Natural killer cell (primary cell): Measurements from ENCODE around the gene VANGL1. TPM values are rescaled to one million over a fixed set of nuclear protein-coding genes. Genes with fewer than 3 reads are reported as not detected.
A peak's percentile ranks its signal among the peaks of the same experiment; 100 is the strongest.

Experiments
- ATAC-seq, 3 donors: fragments of 150-1000 bp in 2 of 3; fragments of 200-7000 bp in 1 of 3; cut with Tn5 transposase; 1 replicate in 1 of 3; 2 replicates in 2 of 3; pipeline ENCODE4 v1.10.0; 2021; ENCODE audit warnings: mild to moderate bottlenecking in 2 of 3, moderate library complexity in 2 of 3
- DNase-seq, 2 donors: peaks; one replicate each; pipeline versions ENCODE4 v3.0.0 to v3.0.0-alpha.2; 2013 to 2021; ENCODE audit warnings: mixed read lengths in 1 of 2
- H3K27ac ChIP-seq: one replicate; pipeline ENCODE4 v1.5.1; 2013; ENCODE audit warnings: mild to moderate bottlenecking, low read length
- H3K27me3 ChIP-seq: one replicate; pipeline ENCODE4 v1.6.1; 2013; ENCODE audit warnings: low read length; ENCODE audit not compliant: control insufficient read depth, insufficient read depth
- H3K36me3 ChIP-seq: one replicate; pipeline ENCODE4 v1.6.1; 2013; ENCODE audit warnings: low read length; ENCODE audit not compliant: control insufficient read depth, insufficient read depth
- H3K4me1 ChIP-seq: one replicate; pipeline ENCODE4 v1.6.1; 2013; ENCODE audit warnings: low read length; ENCODE audit not compliant: control insufficient read depth, insufficient read depth
- H3K4me3 ChIP-seq: one replicate; pipeline ENCODE4 v1.5.1; 2013; ENCODE audit warnings: low read length
- H3K9me3 ChIP-seq: one replicate; pipeline ENCODE4 v1.6.1; 2013; ENCODE audit warnings: low read length; ENCODE audit not compliant: control insufficient read depth, insufficient read depth
- H3K27ac Mint-ChIP-seq, 2 donors: one replicate each; pipeline ENCODE4 v1.8.0; 2022; ENCODE audit warnings: mild to moderate bottlenecking in 2 of 2, mixed read lengths in 2 of 2, moderate library complexity in 1 of 2
- H3K27me3 Mint-ChIP-seq, 2 donors: one replicate each; pipeline ENCODE4 v1.8.0; 2022; ENCODE audit warnings: low read depth in 2 of 2, mixed read lengths in 2 of 2
- H3K36me3 Mint-ChIP-seq: one replicate; pipeline ENCODE4 v1.8.0; 2022; ENCODE audit warnings: mixed read lengths
- H3K4me1 Mint-ChIP-seq, 2 donors: one replicate each; pipeline ENCODE4 v1.8.0; 2022; ENCODE audit warnings: mixed read lengths in 2 of 2
- H3K4me3 Mint-ChIP-seq: one replicate; pipeline ENCODE4 v1.8.0; 2022; ENCODE audit warnings: mild to moderate bottlenecking, moderate library complexity, mixed read lengths
- H3K9me3 Mint-ChIP-seq, 2 donors: one replicate each; pipeline ENCODE4 v1.8.0; 2022; ENCODE audit warnings: mixed read lengths in 2 of 2
- WGBS: methylation state at CpG from one replicate; pipeline ENCODE4 v1.1.7; 2013; ENCODE audit warnings: missing lambda C conversion rate; ENCODE audit not compliant: insufficient coverage; 5-methylcytosine and 5-hydroxymethylcytosine counted together
- intact Hi-C: fragments of 100-400 bp; cut with micrococcal nuclease; formaldehyde crosslinking; loops from one replicate; pipeline ENCODE4 v1.14.2; 2022
- total RNA-seq, 4 donors: library from RNA; stranded (reverse); fragments of 120-200 nt in 1 of 4; gene quantifications; one replicate each; pipeline versions ENCODE4 v1.2.3 to v1.2.4, GENCODE V29; 2013 to 2022
- TF ChIP-seq, protein P1 (sequence below): fragments of 200-600 bp; IDR thresholded peaks from one replicate; pipeline ENCODE4 v1.8.0; 2022; ENCODE audit warnings: antibody characterized with exemption

The VANGL1 gene
- total RNA-seq, 3 donors from 2014 or later (not counting 1 experiment from before 2014, with no cell fraction given) = 6.4 to 14.8 (median 10.3) TPM

- Mint-ChIP-seq H3K9me3 (no peaks in the 10 kb centered on the region), H3K27me3 (no peaks in the 10 kb centered on the region), H3K36me3 (no peaks in the 10 kb centered on the region), H3K27ac (peak overlapping the region in 1 of 2 donors; percentile 18), H3K4me1 (peaks cover 30 to 49% of the 10 kb centered on the region in 2 donors), H3K4me3 (no peak overlapping the region)
- peaks cover 7% of the 10 kb centered on the region for H3K4me1 ChIP-seq
- ATAC-seq (peak in 2 of 3 donors; percentile 54 to 62), DNase-seq (no peak)
- H3K9me3 ChIP-seq = no peaks in the 10 kb centered on the region
- intact Hi-C loops = no loop called here
- 91% methylated on average over 7 of the region's 7 CpGs for WGBS
- no peaks in the 10 kb centered on the region for H3K27me3 ChIP-seq
- TF ChIP-seq, protein P1, sequence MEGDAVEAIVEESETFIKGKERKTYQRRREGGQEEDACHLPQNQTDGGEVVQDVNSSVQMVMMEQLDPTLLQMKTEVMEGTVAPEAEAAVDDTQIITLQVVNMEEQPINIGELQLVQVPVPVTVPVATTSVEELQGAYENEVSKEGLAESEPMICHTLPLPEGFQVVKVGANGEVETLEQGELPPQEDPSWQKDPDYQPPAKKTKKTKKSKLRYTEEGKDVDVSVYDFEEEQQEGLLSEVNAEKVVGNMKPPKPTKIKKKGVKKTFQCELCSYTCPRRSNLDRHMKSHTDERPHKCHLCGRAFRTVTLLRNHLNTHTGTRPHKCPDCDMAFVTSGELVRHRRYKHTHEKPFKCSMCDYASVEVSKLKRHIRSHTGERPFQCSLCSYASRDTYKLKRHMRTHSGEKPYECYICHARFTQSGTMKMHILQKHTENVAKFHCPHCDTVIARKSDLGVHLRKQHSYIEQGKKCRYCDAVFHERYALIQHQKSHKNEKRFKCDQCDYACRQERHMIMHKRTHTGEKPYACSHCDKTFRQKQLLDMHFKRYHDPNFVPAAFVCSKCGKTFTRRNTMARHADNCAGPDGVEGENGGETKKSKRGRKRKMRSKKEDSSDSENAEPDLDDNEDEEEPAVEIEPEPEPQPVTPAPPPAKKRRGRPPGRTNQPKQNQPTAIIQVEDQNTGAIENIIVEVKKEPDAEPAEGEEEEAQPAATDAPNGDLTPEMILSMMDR = no peak
- H3K27ac ChIP-seq = no peak overlapping the region
- no peak overlapping the region for H3K4me3 ChIP-seq
- H3K36me3 ChIP-seq = no peaks in the 10 kb centered on the region
These were observed 34.9 kb downstream of the VANGL1 start for GRCh38 chr1:115676498-115677181.

DNA sequence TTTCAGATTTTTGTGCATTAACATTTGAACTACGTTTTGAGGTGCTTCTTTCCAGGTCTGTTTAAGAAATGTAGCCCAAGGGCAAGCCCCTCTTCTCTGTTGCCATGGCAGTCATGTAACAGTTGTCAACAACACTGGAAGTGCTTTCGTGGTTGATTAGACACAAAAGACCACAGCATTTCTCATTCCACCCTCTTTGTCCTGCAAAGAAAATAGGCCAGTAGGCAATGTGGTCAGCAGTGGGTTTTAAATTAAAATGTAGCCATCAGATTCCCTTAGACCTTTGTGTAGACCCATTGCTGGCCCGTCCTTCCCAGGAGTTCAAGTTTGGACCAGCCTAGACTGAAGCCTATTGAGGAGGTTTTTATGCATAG lies 35.4 kb downstream of the VANGL1 start:
- Mint-ChIP-seq H3K27me3 (no peaks in the 10 kb centered on the region), H3K4me3 (no peak overlapping the region), H3K27ac (peak overlapping the region in 1 of 2 donors; percentile 14), H3K36me3 (no peaks in the 10 kb centered on the region), H3K4me1 (peaks cover 26 to 44% of the 10 kb centered on the region in 2 donors), H3K9me3 (no peaks in the 10 kb centered on the region)
- WGBS = 51% methylated on average over 3 of the region's 3 CpGs
- no peaks in the 10 kb centered on the region for H3K36me3 ChIP-seq
- DNase-seq = no peak
- ATAC-seq = peak in 2 of 3 donors; percentile 76 to 81
- H3K4me1 ChIP-seq = peaks cover 4% of the 10 kb centered on the region
- TF ChIP-seq, protein P1 = no peak
- intact Hi-C loops = no loop called here
- H3K4me3 ChIP-seq = no peak overlapping the region
- no peaks in the 10 kb centered on the region for H3K9me3 ChIP-seq
- H3K27me3 ChIP-seq = no peaks in the 10 kb centered on the region
- H3K27ac ChIP-seq = no peak overlapping the region

GRCh38 chr1:115677565-115677964 lies 35.8 kb downstream of the VANGL1 start:
- no peak overlapping the region for H3K4me3 Mint-ChIP-seq
- no peak for DNase-seq
- H3K27ac ChIP-seq = no peak overlapping the region
- WGBS = 100% methylated on average over 1 of the region's 1 CpG
- H3K4me1 ChIP-seq = peaks cover 4% of the 10 kb centered on the region
- H3K36me3 ChIP-seq = no peaks in the 10 kb centered on the region
- H3K4me1 Mint-ChIP-seq = peaks cover 24 to 44% of the 10 kb centered on the region in 2 donors
- no peaks in the 10 kb centered on the region for H3K27me3 ChIP-seq
- no peaks in the 10 kb centered on the region for H3K9me3 Mint-ChIP-seq
- TF ChIP-seq, protein P1 = no peak
- H3K27me3 Mint-ChIP-seq = no peaks in the 10 kb centered on the region
- H3K4me3 ChIP-seq = no peak overlapping the region
- no peaks in the 10 kb centered on the region for H3K36me3 Mint-ChIP-seq
- peak in 2 of 3 donors; percentile 57 to 59 for ATAC-seq
- H3K9me3 ChIP-seq = no peaks in the 10 kb centered on the region
- H3K27ac Mint-ChIP-seq = peak overlapping the region in 1 of 2 donors; percentile 14
- intact Hi-C loops = no loop called here

DNA sequence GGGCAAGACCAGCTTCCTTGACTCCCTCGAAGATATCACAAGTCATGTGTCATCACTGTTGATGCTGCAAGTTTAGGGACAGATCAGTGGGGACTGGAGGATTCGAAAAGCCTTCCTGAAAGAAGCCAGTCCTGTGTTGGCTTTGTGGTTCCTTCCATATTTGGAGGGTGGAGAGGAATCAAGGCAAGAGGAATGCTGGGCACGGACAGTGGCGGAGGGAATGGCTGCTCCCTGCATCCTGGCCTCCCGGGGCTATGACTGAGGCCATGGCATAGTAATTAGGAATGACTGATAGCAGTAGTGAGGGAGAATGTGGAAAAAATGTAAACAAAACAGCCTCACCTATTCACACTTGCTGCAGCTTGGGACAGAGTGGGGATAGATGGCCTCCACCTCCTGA lies 36.4 kb downstream of the VANGL1 start:
- H3K27ac Mint-ChIP-seq = peak overlapping the region in 1 of 2 donors; percentile 14
- H3K9me3 Mint-ChIP-seq = no peaks in the 10 kb centered on the region
- TF ChIP-seq, protein P1 = no peak
- Histone ChIP-seq H3K36me3 (no peaks in the 10 kb centered on the region), H3K4me3 (no peak overlapping the region), H3K4me1 (peaks cover 4% of the 10 kb centered on the region), H3K27me3 (no peaks in the 10 kb centered on the region), H3K27ac (no peak overlapping the region), H3K9me3 (no peaks in the 10 kb centered on the region)
- no peak for DNase-seq
- H3K36me3 Mint-ChIP-seq = no peaks in the 10 kb centered on the region
- no peak overlapping the region for H3K4me3 Mint-ChIP-seq
- WGBS = 93% methylated on average over 4 of the region's 5 CpGs
- intact Hi-C loops = no loop called here
- peaks cover 22 to 41% of the 10 kb centered on the region in 2 donors for H3K4me1 Mint-ChIP-seq
- H3K27me3 Mint-ChIP-seq = no peaks in the 10 kb centered on the region
- no peak for ATAC-seq
